GM13977 (cell line): Measurements from ENCODE around the gene TACC2.

Source experiments
- DNase-seq: peaks from one replicate; pipeline ENCODE4 v3.0.0; 2012; ENCODE audit warnings: low spot score
- in situ Hi-C: fragments of 300-500 bp; cut with MboI; formaldehyde crosslinking; loops from one replicate; pipeline ENCODE4 v1.12.0; 2022; ENCODE audit warnings: low sequenced_read_pairs, low pct_unique_long_range_greater_than_20kb, mixed read lengths, inconsistent platforms; ENCODE audit not compliant: unreplicated experiment
- TF ChIP-seq, protein P1 (sequence below): IDR thresholded peaks from 2 replicates; pipeline ENCODE4 v1.5.1; 2012; ENCODE audit warnings: mild to moderate bottlenecking, control low read depth; ENCODE audit not compliant: insufficient read depth; ENCODE audit errors: extremely low read depth, missing control alignments

TACC2 gene

DNA sequence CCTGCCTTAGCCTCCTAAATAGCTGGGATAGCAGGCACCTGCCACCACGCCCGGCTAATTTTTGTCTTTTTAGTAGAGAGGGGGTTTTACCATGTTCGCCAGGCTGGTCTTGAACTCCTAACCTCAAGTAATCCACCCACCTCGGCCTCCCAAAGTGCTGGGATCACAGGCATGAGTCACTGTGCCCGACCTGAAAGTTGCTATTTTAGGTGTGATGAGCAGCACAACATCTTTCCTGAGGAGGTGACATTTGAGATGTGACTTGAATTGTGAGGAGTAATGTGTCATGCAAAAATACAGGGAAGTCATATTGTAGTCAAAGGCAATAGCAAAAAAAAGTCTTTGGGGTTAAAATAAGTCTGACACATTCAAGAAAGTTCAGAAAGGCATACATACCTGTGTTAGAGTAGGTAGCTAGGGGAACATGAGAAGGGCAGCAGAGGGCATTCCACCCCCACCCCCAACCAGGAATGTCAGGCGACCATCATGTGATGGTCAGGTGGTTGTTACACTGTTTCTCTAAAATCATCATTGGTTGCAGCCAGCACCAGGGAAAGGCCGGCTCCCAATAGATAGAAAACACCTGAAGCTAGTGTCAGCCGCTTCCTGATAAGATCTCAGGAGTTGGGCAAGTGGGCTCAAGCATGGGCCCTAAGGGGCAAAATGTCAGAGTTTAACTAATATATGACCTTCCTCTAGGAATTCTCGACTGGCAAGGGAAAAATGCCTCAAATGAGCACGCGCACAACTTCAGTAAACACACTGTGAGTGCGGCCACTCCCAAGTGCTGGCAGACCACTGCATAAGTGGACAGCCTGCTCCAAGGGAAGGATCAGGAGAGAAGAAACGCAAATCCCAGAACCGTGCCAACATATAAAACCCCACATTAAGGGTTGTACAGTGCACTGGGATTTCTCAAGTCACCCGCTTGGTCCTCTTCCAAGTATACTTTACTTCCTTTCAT is at the start of gene TACC2:
Gene TACC2, plus strand, starts transcription at position 803 of the 964 bp plus-strand sequence. CDS start 32,819 bp downstream, outside the sequence.
- no peak for DNase-seq
- in situ Hi-C loops: no loop called here
- TF ChIP-seq, protein P1, sequence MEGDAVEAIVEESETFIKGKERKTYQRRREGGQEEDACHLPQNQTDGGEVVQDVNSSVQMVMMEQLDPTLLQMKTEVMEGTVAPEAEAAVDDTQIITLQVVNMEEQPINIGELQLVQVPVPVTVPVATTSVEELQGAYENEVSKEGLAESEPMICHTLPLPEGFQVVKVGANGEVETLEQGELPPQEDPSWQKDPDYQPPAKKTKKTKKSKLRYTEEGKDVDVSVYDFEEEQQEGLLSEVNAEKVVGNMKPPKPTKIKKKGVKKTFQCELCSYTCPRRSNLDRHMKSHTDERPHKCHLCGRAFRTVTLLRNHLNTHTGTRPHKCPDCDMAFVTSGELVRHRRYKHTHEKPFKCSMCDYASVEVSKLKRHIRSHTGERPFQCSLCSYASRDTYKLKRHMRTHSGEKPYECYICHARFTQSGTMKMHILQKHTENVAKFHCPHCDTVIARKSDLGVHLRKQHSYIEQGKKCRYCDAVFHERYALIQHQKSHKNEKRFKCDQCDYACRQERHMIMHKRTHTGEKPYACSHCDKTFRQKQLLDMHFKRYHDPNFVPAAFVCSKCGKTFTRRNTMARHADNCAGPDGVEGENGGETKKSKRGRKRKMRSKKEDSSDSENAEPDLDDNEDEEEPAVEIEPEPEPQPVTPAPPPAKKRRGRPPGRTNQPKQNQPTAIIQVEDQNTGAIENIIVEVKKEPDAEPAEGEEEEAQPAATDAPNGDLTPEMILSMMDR: no peak

DNA sequence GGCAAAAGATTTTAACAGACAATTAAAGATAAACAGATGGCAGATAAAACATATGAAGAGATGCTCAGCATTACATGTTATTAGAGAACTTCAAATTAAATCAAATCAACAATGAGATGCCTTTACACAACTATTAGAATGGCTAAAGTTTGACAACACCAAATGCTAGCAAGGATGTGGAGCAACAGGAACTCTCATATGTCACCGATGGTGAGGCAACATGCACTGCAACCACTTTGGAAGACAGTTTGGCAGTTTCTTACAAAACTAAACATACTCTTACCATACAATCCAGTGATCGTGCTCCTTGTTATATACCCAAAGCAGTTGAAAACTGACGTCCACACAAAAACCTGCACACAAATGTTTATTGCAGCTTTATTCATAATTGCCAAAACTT is 47.4 kb upstream of the TACC2 start:
- in situ Hi-C loops: no loop called here
- TF ChIP-seq, protein P1: no peak
- DNase-seq: no peak

- TF ChIP-seq, protein P1: no peak
- no peak for DNase-seq
- in situ Hi-C loops: no loop called here
Measured at GRCh38 chr10:121942749-121943416, 46.1 kb upstream of the TACC2 start.

DNA sequence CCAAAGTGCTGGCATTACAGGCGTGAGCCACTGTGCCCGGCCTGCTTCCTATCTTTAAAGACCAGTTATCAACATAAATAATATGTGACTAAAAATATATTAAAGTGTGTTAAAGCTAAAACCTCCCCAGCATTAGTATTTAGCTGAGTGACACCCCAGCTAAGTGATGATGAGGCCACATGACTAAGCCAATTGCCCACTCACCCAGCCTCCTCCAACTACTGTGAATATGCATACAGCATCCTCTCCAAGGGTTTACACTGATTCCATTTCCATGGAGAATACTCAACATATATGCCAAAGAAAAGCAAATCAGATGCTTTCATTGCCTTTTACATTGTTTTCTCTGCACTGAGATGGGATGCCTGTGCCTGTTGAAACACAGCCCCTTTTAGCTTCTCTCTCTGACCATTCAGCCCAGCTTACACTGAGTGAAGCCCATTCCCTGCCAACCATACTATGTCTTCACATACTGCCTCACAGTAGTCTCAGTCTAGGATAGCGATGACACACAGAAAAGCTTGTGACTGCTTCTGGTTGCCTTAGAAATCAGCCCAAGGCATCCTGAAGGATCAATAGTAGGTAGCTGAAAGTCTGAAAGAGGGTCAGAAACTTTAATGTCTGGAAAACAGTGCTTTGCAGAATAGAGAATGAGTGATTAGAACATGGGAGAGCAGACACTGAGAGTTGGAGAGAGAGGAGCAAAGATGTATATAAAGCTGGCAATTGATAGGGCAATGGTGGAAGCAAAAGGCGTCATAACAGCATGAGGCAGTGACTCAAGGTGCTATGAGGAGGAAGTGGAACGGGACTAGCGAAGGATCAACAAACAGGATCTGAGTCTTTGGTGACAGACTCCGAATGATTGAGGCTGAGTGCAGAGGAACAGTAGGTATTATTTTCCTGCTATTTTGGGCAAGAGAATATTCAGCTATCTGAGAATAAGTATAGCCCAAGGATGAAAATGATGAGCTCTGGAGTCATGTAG is 41.3 kb upstream of the TACC2 start:
- no peak for DNase-seq
- in situ Hi-C loops: no loop called here

GRCh38 chr10:121949049-121949448 is 39.9 kb upstream of the TACC2 start:
- in situ Hi-C loops: no loop called here
- DNase-seq: no peak
- TF ChIP-seq, protein P1: no peak

More for the DNA sequence above, 41.3 kb upstream of the TACC2 start:
- TF ChIP-seq, protein P1: no peak

- TF ChIP-seq, protein P1: no peak
- in situ Hi-C loops: no loop called here
- no peak for DNase-seq
Measured at GRCh38 chr10:121949451-121949850, 39.5 kb upstream of the TACC2 start.
